ENCODE measurements around the gene ZDHHC14.

DNA sequence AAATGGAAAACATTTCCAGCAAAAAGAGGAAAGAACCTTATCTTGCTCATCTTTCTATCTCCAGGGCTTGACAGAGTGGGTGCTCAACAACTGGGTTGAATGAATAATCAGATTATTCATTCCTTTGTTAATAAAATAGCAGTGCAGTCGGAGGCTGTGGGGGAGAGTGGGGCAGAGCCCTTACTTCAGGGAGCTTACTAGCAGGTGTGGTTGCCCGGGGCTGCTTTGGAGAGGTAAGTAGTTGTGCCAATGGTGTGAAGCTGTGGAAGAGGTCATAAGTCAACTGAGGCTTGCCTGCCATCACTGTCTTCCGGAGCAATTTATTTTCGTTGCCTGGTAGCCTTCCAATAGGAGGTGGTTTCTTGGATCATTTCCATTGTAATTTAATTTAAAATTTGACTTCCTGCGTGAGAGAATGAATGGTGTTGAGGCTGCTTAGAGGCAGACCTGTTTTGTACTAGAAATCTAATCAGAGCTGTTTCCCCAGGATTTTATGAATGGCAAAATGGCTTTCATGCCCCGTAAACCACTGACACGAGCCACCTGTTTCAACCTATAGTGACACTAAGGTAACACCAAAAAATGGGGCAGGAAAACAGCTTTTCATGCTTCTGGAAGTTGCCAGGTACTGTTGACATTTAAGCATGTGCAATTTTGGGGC, 51.4 kb downstream of the ZDHHC14 start:
- TF ChIP-seq CTCF (IDR thresholded peaks at IDR 0.05) (no peak), POLR2A (IDR thresholded peaks at IDR 0.05) (no peak)
